Mesodermal cell (in vitro differentiated cells): ENCODE measurements around the gene DEPP1.

Experiments used
- H3K27ac ChIP-seq: 2 replicates; pipeline ENCODE4 v1.7.0; 2013; ENCODE audit warnings: mild to moderate bottlenecking, low read depth, low read length, moderate library complexity; ENCODE audit not compliant: severe bottlenecking
- H3K36me3 ChIP-seq: 2 replicates; pipeline ENCODE4 v1.7.1; 2013; ENCODE audit warnings: mild to moderate bottlenecking, low read length, moderate library complexity; ENCODE audit not compliant: control insufficient read depth, insufficient read depth
- H3K4me1 ChIP-seq: one replicate; pipeline ENCODE4 v1.7.1; 2013; ENCODE audit warnings: mild to moderate bottlenecking, low read length; ENCODE audit not compliant: insufficient read depth, control insufficient read depth, poor library complexity, severe bottlenecking
- H3K4me3 ChIP-seq: 2 replicates; pipeline ENCODE4 v1.7.0; 2013; ENCODE audit warnings: low read length, control low read depth, mild to moderate bottlenecking; ENCODE audit not compliant: insufficient read depth, poor library complexity, severe bottlenecking; ENCODE audit errors: extremely low read depth
- H3K9me3 ChIP-seq: 2 replicates; pipeline ENCODE4 v1.7.1; 2013; ENCODE audit warnings: mild to moderate bottlenecking, low read length, moderate library complexity; ENCODE audit not compliant: control insufficient read depth
- WGBS, 2 experiments: methylation state at CpG; one replicate each; pipeline ENCODE4 v1.1.5; 2013; ENCODE audit warnings: missing lambda C conversion rate in 2 of 2; ENCODE audit not compliant: insufficient coverage in 2 of 2; 5-methylcytosine and 5-hydroxymethylcytosine counted together

DEPP1 gene

DNA sequence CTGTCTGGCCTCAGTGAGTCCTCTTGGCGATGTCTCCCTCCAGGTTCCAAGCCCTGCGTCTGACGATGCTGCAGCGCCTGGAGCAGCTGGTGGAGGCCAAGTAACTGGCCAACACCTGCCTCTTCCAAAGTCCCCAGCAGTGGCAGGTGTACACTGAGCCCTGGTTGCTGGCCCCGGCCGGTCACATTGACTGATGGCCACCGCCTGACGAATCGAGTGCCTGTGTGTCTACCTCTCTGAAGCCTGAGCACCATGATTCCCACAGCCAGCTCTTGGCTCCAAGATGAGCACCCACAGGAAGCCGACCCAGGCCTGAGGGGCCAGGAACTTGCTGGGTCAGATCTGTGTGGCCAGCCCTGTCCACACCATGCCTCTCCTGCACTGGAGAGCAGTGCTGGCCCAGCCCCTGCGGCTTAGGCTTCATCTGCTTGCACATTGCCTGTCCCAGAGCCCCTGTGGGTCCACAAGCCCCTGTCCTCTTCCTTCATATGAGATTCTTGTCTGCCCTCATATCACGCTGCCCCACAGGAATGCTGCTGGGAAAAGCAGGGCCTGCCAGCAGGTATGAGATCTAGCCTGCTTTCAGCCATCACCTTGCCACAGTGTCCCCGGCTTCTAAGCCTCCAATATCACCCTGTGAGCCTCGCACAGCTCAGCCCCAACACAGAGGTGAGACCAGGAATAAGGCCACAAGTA is 14.8 kb upstream of the DEPP1 start:
- Histone ChIP-seq H3K27ac (no peak overlapping the region), H3K9me3 (no peaks in the 10 kb centered on the region), H3K4me3 (no peak overlapping the region), H3K36me3 (no peaks in the 10 kb centered on the region), H3K4me1 (peaks cover 26% of the 10 kb centered on the region)
- 92% methylated on average over 14 of the region's 14 CpGs for WGBS, 2 experiments

- Histone ChIP-seq H3K9me3 (no peaks in the 10 kb centered on the region), H3K27ac (no peak overlapping the region), H3K36me3 (no peaks in the 10 kb centered on the region), H3K4me1 (peaks cover 26% of the 10 kb centered on the region), H3K4me3 (no peak overlapping the region)
- WGBS, 2 experiments = 94 to 98% methylated on average over 7 to 8 of the region's 8 CpGs
Measured at GRCh38 chr10:44992732-44993225, 14.2 kb upstream of the DEPP1 start.

GRCh38 chr10:44992070-44992731 is 13.6 kb upstream of the DEPP1 start:
- H3K9me3 ChIP-seq = no peaks in the 10 kb centered on the region
- WGBS, 2 experiments = 89 to 92% methylated on average over 9 to 10 of the region's 11 CpGs
- peaks cover 26% of the 10 kb centered on the region for H3K4me1 ChIP-seq
- H3K4me3 ChIP-seq = no peak overlapping the region
- no peak overlapping the region for H3K27ac ChIP-seq
- no peaks in the 10 kb centered on the region for H3K36me3 ChIP-seq

- no peaks in the 10 kb centered on the region for H3K36me3 ChIP-seq
- WGBS, 2 experiments = 77 to 86% methylated on average over 5 of the region's 5 CpGs
Measured at GRCh38 chr10:44991571-44991970, 13.0 kb upstream of the DEPP1 start.

GRCh38 chr10:44990965-44991364 is 12.4 kb upstream of the DEPP1 start:
- Histone ChIP-seq H3K4me3 (no peak overlapping the region), H3K4me1 (peaks cover 31% of the 10 kb centered on the region), H3K9me3 (no peaks in the 10 kb centered on the region), H3K36me3 (no peaks in the 10 kb centered on the region), H3K27ac (no peak overlapping the region)
- 93 to 95% methylated on average over 4 of the region's 7 CpGs for WGBS, 2 experiments

More at GRCh38 chr10:44991571-44991970, 13.0 kb upstream of the DEPP1 start:
- H3K27ac ChIP-seq = no peak overlapping the region
- peaks cover 30% of the 10 kb centered on the region for H3K4me1 ChIP-seq
- no peak overlapping the region for H3K4me3 ChIP-seq
- H3K9me3 ChIP-seq = no peaks in the 10 kb centered on the region

DNA sequence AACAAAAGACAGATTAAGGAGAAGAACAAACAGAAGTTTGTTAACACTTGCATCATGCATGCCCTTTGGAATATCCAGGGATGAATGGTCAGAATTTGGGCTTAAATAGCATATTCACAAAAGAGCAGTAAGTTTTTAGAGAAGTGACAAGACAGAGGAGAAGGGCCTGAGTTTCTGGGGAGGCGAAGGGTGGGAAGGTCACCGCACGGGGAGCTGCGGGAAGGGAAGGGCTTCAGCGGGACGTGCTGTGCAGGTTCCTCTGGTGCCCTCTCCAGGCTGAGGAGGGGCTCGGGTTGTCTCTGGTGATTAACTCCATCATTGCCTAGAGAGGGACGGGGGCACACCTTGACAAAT is 11.7 kb upstream of the DEPP1 start:
- Histone ChIP-seq H3K4me1 (peaks cover 38% of the 10 kb centered on the region), H3K4me3 (no peak overlapping the region), H3K36me3 (no peaks in the 10 kb centered on the region), H3K9me3 (no peaks in the 10 kb centered on the region), H3K27ac (no peak overlapping the region)
- 9 to 34% methylated on average over 3 to 7 of the region's 8 CpGs for WGBS, 2 experiments

- H3K4me3 ChIP-seq = no peak overlapping the region
- no peak overlapping the region for H3K27ac ChIP-seq
- no peaks in the 10 kb centered on the region for H3K36me3 ChIP-seq
- H3K9me3 ChIP-seq = no peaks in the 10 kb centered on the region
- peaks cover 42% of the 10 kb centered on the region for H3K4me1 ChIP-seq
- 74 to 81% methylated on average over 7 to 9 of the region's 14 CpGs for WGBS, 2 experiments
Measured at GRCh38 chr10:44989597-44990301, 11.1 kb upstream of the DEPP1 start.

GRCh38 chr10:44988957-44989585 is 10.5 kb upstream of the DEPP1 start:
- no peak overlapping the region for H3K27ac ChIP-seq
- 89 to 93% methylated on average over 7 to 10 of the region's 10 CpGs for WGBS, 2 experiments
- peaks cover 37% of the 10 kb centered on the region for H3K4me1 ChIP-seq
- H3K36me3 ChIP-seq = no peaks in the 10 kb centered on the region
- no peaks in the 10 kb centered on the region for H3K9me3 ChIP-seq
- no peak overlapping the region for H3K4me3 ChIP-seq

GRCh38 chr10:44986670-44987069 is 8.1 kb upstream of the DEPP1 start:
- Histone ChIP-seq H3K27ac (no peak overlapping the region), H3K9me3 (no peaks in the 10 kb centered on the region), H3K4me1 (peaks cover 51% of the 10 kb centered on the region), H3K36me3 (no peaks in the 10 kb centered on the region), H3K4me3 (no peak overlapping the region)
- WGBS, 2 experiments = 77 to 80% methylated on average over 2 of the region's 3 CpGs

DNA sequence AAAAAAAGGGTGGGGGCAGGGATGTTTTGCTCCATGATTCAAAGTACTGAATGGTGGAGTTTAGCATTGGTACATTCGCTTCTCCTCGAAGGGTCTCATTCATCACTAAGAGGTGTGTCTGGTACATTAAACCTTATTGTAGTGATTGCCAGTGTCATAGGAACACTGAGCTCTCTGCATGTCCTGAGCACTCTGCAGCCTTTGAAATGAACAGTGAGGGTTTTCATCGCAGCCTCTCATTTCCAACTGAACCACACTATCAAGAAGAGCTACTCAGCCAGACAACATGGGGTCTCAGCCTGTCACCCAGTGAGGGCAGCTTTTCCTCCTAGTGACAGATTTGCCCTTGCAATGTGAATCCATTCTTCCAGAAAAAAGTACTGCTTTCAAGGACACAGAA is 7.6 kb upstream of the DEPP1 start:
- Histone ChIP-seq H3K4me1 (peaks cover 53% of the 10 kb centered on the region), H3K4me3 (no peak overlapping the region), H3K36me3 (no peaks in the 10 kb centered on the region), H3K9me3 (no peaks in the 10 kb centered on the region), H3K27ac (no peak overlapping the region)
- 78 to 91% methylated on average over 3 of the region's 3 CpGs for WGBS, 2 experiments
